ENCODE data around the gene SMCO1.

GRCh38 chr3:196501316-196502044, 13.7 kb downstream of the SMCO1 start:
- TF ChIP-seq POLR2A (IDR thresholded peaks at IDR 0.05): no peak
- TF ChIP-seq POLR2AphosphoS5 (IDR thresholded peaks at IDR 0.05): no peak
- TF ChIP-seq CTCF (IDR thresholded peaks at IDR 0.05): no peak
- no peak for TF ChIP-seq EP300 (IDR thresholded peaks at IDR 0.05)

Measured in upper lobe of left lung (tissue), 4 donors.